ENCODE results near the gene AEBP1.
A peak's percentile ranks its signal among the peaks of the same experiment; 100 is the strongest.

AEBP1 gene

GRCh38 chr7:44152971-44153947, 49.1 kb downstream of the AEBP1 start:
- DNase-seq (no peak), ATAC-seq (ENCODE audit: insufficient read depth, low read depth) (no peak)
- no peaks in the 10 kb centered on the region for H3K4me1 ChIP-seq (ENCODE audit: insufficient read depth, low read length)
- no peak overlapping the region for H2AFZ ChIP-seq (ENCODE audit: low read depth, low read length)
- no peaks in the 10 kb centered on the region for H3K27me3 ChIP-seq (ENCODE audit: insufficient read depth, low read length, poor library complexity)
- no peak overlapping the region for H3K4me3 ChIP-seq (ENCODE audit: low read depth in 1 of 2, low read length in 2 of 2)
- H3K79me2 ChIP-seq (ENCODE audit: insufficient read depth, low read length): no peaks in the 10 kb centered on the region
- H3K9ac ChIP-seq (ENCODE audit: low read depth, low read length): no peak overlapping the region
- no peak overlapping the region for H3K4me2 ChIP-seq (ENCODE audit: insufficient read depth, low read length)
- H3K27ac ChIP-seq (ENCODE audit: low read length): no peak overlapping the region
- H3K36me3 ChIP-seq (ENCODE audit: insufficient read depth, low read length): no peaks in the 10 kb centered on the region
- H3K9me3 ChIP-seq (ENCODE audit: insufficient read depth, low read length, severe bottlenecking): no peaks in the 10 kb centered on the region
- H4K20me1 ChIP-seq (ENCODE audit: insufficient read depth, low read length): no peaks in the 10 kb centered on the region
- TF ChIP-seq CTCF (IDR thresholded peaks at IDR 0.05; ENCODE audit: borderline replicate concordance, extremely low read depth, low read length, poor library complexity, severe bottlenecking) (peak; percentile 6), EZH2 (IDR thresholded peaks at IDR 0.05; ENCODE audit: borderline replicate concordance, low read depth, low read length, severe bottlenecking) (no peak)

GRCh38 chr7:44153948-44154335, 49.8 kb downstream of the AEBP1 start:
- H3K9ac ChIP-seq (ENCODE audit: low read depth, low read length): no peak overlapping the region
- H3K79me2 ChIP-seq (ENCODE audit: insufficient read depth, low read length): no peaks in the 10 kb centered on the region
- H3K27ac ChIP-seq (ENCODE audit: low read length): no peak overlapping the region
- TF ChIP-seq CTCF (IDR thresholded peaks at IDR 0.05; ENCODE audit: borderline replicate concordance, extremely low read depth, low read length, poor library complexity, severe bottlenecking) (no peak), EZH2 (IDR thresholded peaks at IDR 0.05; ENCODE audit: borderline replicate concordance, low read depth, low read length, severe bottlenecking) (no peak)
- no peaks in the 10 kb centered on the region for H3K4me1 ChIP-seq (ENCODE audit: insufficient read depth, low read length)
- H3K4me2 ChIP-seq (ENCODE audit: insufficient read depth, low read length): no peak overlapping the region
- no peaks in the 10 kb centered on the region for H4K20me1 ChIP-seq (ENCODE audit: insufficient read depth, low read length)
- no peak overlapping the region for H2AFZ ChIP-seq (ENCODE audit: low read depth, low read length)
- no peaks in the 10 kb centered on the region for H3K36me3 ChIP-seq (ENCODE audit: insufficient read depth, low read length)
- H3K27me3 ChIP-seq (ENCODE audit: insufficient read depth, low read length, poor library complexity): no peaks in the 10 kb centered on the region
- DNase-seq (no peak), ATAC-seq (ENCODE audit: insufficient read depth, low read depth) (no peak)
- H3K4me3 ChIP-seq (ENCODE audit: low read depth in 1 of 2, low read length in 2 of 2): no peak overlapping the region
- H3K9me3 ChIP-seq (ENCODE audit: insufficient read depth, low read length, severe bottlenecking): no peaks in the 10 kb centered on the region

- ATAC-seq (ENCODE audit: insufficient read depth, low read depth) (no peak), DNase-seq (no peak)
- no peak overlapping the region for H3K9ac ChIP-seq (ENCODE audit: low read depth, low read length)
- H3K36me3 ChIP-seq (ENCODE audit: insufficient read depth, low read length): no peaks in the 10 kb centered on the region
- no peaks in the 10 kb centered on the region for H3K9me3 ChIP-seq (ENCODE audit: insufficient read depth, low read length, severe bottlenecking)
- H3K4me2 ChIP-seq (ENCODE audit: insufficient read depth, low read length): no peak overlapping the region
- H2AFZ ChIP-seq (ENCODE audit: low read depth, low read length): no peak overlapping the region
- no peaks in the 10 kb centered on the region for H3K4me1 ChIP-seq (ENCODE audit: insufficient read depth, low read length)
- no peak overlapping the region for H3K4me3 ChIP-seq (ENCODE audit: low read depth in 1 of 2, low read length in 2 of 2)
- H3K79me2 ChIP-seq (ENCODE audit: insufficient read depth, low read length): no peaks in the 10 kb centered on the region
- no peaks in the 10 kb centered on the region for H3K27me3 ChIP-seq (ENCODE audit: insufficient read depth, low read length, poor library complexity)
- H3K27ac ChIP-seq (ENCODE audit: low read length): no peak overlapping the region
- no peaks in the 10 kb centered on the region; the same call in 1 of the 2 replicates for H4K20me1 ChIP-seq (ENCODE audit: insufficient read depth, low read length)
- TF ChIP-seq EZH2 (IDR thresholded peaks at IDR 0.05; ENCODE audit: borderline replicate concordance, low read depth, low read length, severe bottlenecking): no peak
- no peak for TF ChIP-seq CTCF (IDR thresholded peaks at IDR 0.05; ENCODE audit: borderline replicate concordance, extremely low read depth, low read length, poor library complexity, severe bottlenecking)
Measured at GRCh38 chr7:44154703-44155102, 50.6 kb downstream of the AEBP1 start.

Data from DND-41 (cell line).